ENCODE results near the gene ADAM8. TPM values are rescaled to one million over a fixed set of nuclear protein-coding genes. Genes with fewer than 3 reads are reported as not detected.
"Not testable (repeated sequence)": the region's sequence is repeated elsewhere in the genome, so short reads cannot be mapped to it uniquely, and the experiment has no call there.

ADAM8 gene
- total RNA-seq, 1 experiment from 2014 or later, result 113 TPM

GRCh38 chr10:133224076-133224475 is 52.6 kb downstream of the ADAM8 start:
- no peak overlapping the region for H3K27ac ChIP-seq (ENCODE audit: low read length)
- no peaks in the 10 kb centered on the region for H3F3A ChIP-seq (ENCODE audit: low read length, unreplicated experiment)
- no peak overlapping the region for H3K9ac ChIP-seq (ENCODE audit: low read length)
- no peaks in the 10 kb centered on the region for H3K4me1 ChIP-seq (ENCODE audit: insufficient read depth, low read length)
- no TSS peak for BruUV-seq (replicated peaks)
- DNase-seq, result no peak
- no peak overlapping the region for H2AFZ ChIP-seq (ENCODE audit: low read length)
- POLR2A ChIA-PET (ENCODE audit: unreplicated experiment), result no interaction called here
- H4K20me1 ChIP-seq (ENCODE audit: low read length), result no peaks in the 10 kb centered on the region
- H3K27me3 ChIP-seq (ENCODE audit: low read length), result peaks cover 14% of the 10 kb centered on the region; the same call in 1 of the 2 replicates
- intact Hi-C loops (cut with micrococcal nuclease), result no loop called here
- no peak for ATAC-seq
- no peaks in the 10 kb centered on the region for H3K9me2 ChIP-seq (replicated peaks; ENCODE audit: low read length)
- CTCF ChIA-PET, result no interaction called here
- TF ChIP-seq EZH2 (IDR thresholded peaks at IDR 0.05; ENCODE audit: low read length, unreplicated experiment), result no peak
- TF ChIP-seq EZH2phosphoT487 (IDR thresholded peaks at IDR 0.05; ENCODE audit: borderline replicate concordance, low read length), result no peak
- TF ChIP-seq CTCF (conservative IDR thresholded peaks at IDR 0.05; ENCODE audit: low read depth, low read length), result no peak
- no peaks in the 10 kb centered on the region for H3K79me2 ChIP-seq (ENCODE audit: low read length)
- H3K9me3 ChIP-seq (ENCODE audit: low read length), result no peaks in the 10 kb centered on the region
- H3K4me3 ChIP-seq (ENCODE audit: low read length), result no peak overlapping the region
- no peaks in the 10 kb centered on the region for H3K36me3 ChIP-seq (ENCODE audit: low read depth, low read length)
- H3K4me2 ChIP-seq (ENCODE audit: low read length), result no peak overlapping the region

- ATAC-seq; CTCF ChIA-PET; H3K9me3 ChIP-seq (ENCODE audit: low read length); H3K27ac ChIP-seq (ENCODE audit: low read length); H3K79me2 ChIP-seq (ENCODE audit: low read length); POLR2A ChIA-PET (ENCODE audit: unreplicated experiment); H3K9ac ChIP-seq (ENCODE audit: low read length); H3K36me3 ChIP-seq (ENCODE audit: low read depth, low read length); H3K9me2 ChIP-seq (replicated peaks; ENCODE audit: low read length); H4K20me1 ChIP-seq (ENCODE audit: low read length); H3K4me3 ChIP-seq (ENCODE audit: low read length); H3F3A ChIP-seq (ENCODE audit: low read length, unreplicated experiment); BruUV-seq (replicated peaks); intact Hi-C loops (cut with micrococcal nuclease); H3K4me2 ChIP-seq (ENCODE audit: low read length); H2AFZ ChIP-seq (ENCODE audit: low read length); DNase-seq; H3K4me1 ChIP-seq (ENCODE audit: insufficient read depth, low read length): not testable (repeated sequence)
- peaks cover 16% of the 10 kb centered on the region; the same call in 1 of the 2 replicates for H3K27me3 ChIP-seq (ENCODE audit: low read length)
Observed at GRCh38 chr10:133221756-133222155, 54.9 kb downstream of the ADAM8 start.

GRCh38 chr10:133221331-133221730 is 55.3 kb downstream of the ADAM8 start:
- H3K4me1 ChIP-seq (ENCODE audit: insufficient read depth, low read length), result no peaks in the 10 kb centered on the region
- POLR2A ChIA-PET (ENCODE audit: unreplicated experiment), result no interaction called here
- ATAC-seq, result no peak
- H3K4me3 ChIP-seq (ENCODE audit: low read length), result no peak overlapping the region
- H3K9me3 ChIP-seq (ENCODE audit: low read length), result no peaks in the 10 kb centered on the region
- H3K79me2 ChIP-seq (ENCODE audit: low read length), result no peaks in the 10 kb centered on the region
- no peak for TF ChIP-seq CTCF (conservative IDR thresholded peaks at IDR 0.05; ENCODE audit: low read depth, low read length)
- TF ChIP-seq EZH2 (IDR thresholded peaks at IDR 0.05; ENCODE audit: low read length, unreplicated experiment), result no peak
- TF ChIP-seq EZH2phosphoT487 (IDR thresholded peaks at IDR 0.05; ENCODE audit: borderline replicate concordance, low read length), result no peak
- intact Hi-C loops (cut with micrococcal nuclease), result no loop called here
- CTCF ChIA-PET, result no interaction called here
- no peaks in the 10 kb centered on the region for H4K20me1 ChIP-seq (ENCODE audit: low read length)
- H3K27me3 ChIP-seq (ENCODE audit: low read length), result peaks cover 14% of the 10 kb centered on the region; the same call in 1 of the 2 replicates
- H3K9ac ChIP-seq (ENCODE audit: low read length), result no peak overlapping the region
- H3K9me2 ChIP-seq (replicated peaks; ENCODE audit: low read length), result no peaks in the 10 kb centered on the region
- no peak for DNase-seq
- no peaks in the 10 kb centered on the region for H3F3A ChIP-seq (ENCODE audit: low read length, unreplicated experiment)
- BruUV-seq (replicated peaks), result no TSS peak
- no peaks in the 10 kb centered on the region for H3K36me3 ChIP-seq (ENCODE audit: low read depth, low read length)
- H2AFZ ChIP-seq (ENCODE audit: low read length), result no peak overlapping the region
- no peak overlapping the region for H3K27ac ChIP-seq (ENCODE audit: low read length)
- H3K4me2 ChIP-seq (ENCODE audit: low read length), result no peak overlapping the region

All from PC-3 (cell line).